Hippocampal formation (tissue), 2 donors: ENCODE data around the gene NTM.
A peak's percentile ranks its signal among the peaks of the same experiment; 100 is the strongest.

ENCODE experiments used
- DNase-seq, 2 donors: peaks; one replicate each; lab custom pipeline; 2025; lab: John Stamatoyannopoulos, UW

Gene NTM

DNA sequence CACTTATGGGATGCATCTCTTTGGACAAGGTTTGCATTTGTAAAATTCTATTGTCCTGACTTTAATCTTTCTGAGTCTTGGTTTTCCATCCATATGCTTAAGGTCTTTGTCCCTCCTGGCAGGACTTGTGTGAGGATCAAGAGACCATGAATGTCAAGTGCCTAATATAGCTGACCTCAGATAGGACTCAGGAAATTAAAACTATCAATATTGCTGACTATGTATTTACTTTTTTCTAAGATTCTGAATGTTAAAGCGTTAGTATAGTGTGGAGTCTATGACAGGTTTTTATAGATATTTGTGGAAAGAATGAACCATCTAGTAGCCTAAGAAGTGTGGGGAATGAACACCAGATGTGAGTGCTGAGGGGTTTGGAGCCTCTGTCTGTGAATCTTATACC is 637.8 kb downstream of the NTM start:
- no peak for DNase-seq

DNA sequence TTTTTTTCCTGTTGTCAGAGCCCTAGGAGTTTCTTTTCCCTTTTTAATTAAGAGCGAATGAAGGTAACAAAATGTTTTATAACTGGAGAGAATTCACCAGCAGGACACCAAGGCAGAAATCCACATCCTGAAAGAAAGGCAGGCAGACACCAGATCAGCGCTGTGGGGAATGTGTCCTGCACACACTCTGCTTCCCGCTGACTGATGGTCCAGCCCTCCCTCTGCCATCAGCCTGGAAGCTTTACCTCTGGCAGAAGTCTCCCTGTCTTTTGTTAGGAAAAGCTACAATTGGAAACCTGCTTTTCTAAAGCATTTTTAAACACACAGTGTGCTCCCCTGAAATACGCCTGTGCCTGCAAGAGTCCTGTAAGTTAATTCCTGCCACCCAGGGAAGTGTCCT is 638.5 kb downstream of the NTM start:
- no peak for DNase-seq

DNA sequence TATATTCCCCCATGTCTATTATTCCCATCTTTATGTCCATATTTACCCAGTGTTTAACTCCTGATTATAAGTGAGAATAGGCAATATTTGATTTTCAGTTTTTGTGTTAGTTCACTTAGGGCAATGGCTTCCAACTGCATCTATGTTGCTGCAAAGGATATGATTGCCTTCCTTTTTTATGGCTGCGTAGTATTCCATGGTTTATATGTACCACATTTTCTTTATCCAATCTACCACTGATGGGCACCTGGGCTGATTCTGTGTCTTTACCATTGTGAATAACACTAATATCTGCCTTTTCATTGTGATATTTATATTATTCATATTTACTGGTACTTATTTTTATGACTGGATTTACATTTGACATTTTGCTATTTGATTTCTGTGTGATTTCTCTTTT is 649.6 kb downstream of the NTM start:
- no peak for DNase-seq

DNA sequence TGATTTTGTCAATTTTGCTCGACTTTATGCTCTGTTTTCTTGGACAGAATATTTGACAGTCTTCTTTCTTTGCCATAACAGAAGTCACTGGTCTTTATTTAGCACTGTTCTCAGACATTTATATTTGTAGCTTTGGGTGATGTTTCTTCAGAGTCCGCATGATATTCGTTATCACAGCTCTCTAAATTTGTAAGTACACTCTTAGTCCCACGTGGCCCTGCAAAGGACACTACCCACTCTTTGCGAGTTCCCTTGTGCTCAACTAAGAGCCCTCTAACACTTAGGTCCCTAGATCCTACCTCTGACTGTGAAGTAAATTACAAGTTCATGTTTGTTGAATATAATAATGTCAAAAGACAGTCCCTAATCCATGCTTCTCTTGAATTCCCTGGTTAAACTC is 651.9 kb downstream of the NTM start:
- DNase-seq: no peak

DNA sequence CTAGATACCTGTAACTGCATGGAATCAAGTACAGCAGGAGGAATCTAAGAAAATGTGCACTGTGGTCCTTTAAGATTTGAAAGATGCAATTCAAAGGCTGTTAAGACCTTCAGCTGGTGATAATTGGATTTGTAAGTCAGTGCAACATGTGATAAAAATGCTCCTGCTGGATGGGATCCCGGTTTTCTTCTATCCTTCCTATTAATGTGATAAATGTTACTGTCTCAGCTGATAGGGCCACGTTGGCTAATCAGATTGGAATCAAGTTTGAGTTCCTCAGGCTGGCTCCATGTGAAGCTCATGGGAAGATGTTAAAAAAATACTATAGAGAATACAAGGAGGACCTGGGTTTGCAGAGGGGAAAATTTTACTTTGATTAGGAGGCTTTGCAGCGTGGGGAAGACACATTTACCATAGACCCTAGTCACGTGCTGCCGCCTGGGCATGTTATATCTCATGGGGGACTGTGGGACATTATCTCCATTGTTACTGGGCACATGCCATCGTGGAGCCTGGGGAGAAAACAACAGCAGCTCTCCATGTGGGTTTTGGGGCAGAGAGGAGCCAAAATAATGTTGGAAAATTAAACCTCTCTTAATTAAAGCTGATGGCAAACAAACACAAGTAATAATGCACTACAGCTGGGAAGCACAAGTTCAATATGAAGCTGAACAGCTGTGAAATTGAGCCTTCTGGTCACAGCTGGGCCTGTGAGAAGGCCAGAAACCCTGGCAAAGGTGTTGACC is 652.5 kb downstream of the NTM start:
- DNase-seq: no peak

DNA sequence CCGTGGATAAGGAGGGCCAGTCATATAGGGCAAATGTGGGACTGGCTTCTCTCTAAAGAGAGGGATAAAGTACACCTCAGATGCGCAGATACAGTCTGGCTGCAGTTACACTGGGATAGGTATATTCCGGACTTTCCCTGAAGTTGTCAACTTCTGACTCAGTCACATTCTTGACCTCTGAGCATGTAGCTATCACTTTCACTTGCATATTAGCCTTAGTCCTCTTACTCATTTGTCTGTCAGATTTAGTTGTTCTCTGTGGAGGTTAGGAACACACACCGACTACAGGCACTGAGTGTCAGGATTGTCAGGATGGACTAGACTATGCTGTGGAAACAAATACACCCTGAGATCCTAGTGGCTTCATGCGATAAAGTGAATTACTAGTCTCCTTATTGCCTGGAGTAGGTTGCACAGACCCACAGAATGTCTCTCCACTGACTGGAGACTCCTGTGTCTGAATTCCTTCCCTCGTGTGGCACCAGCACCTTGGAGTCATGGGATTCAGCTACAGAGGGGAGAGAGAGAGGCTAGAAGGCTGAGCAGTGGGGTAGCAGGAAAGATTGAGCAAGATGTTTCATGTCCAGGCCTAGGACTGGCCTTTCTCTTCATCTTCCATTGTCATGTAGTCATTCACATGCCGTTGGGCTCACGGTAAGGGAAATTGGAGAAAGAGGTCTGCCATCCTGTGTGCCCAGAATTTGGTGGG is 654.3 kb downstream of the NTM start:
- DNase-seq: no peak

DNA sequence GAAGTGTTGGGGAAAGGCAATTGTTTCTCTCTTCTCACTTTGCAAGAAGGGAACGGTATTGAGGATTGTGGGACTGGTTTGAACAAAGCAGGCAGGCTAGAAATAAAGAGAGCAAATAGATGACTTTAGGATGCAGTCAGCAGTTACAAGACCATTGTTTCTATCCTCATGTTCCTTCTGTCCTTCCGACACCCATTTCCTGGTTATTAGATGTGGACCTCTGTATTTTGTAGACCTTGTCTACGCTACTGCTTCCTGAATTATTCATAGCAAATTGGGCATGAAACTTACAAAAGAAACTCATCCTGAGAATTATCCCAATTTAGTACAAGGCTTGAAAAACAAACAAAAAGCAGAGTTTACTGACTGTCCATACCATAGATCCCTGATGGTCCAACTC is 656.3 kb downstream of the NTM start:
- DNase-seq: no peak

DNA sequence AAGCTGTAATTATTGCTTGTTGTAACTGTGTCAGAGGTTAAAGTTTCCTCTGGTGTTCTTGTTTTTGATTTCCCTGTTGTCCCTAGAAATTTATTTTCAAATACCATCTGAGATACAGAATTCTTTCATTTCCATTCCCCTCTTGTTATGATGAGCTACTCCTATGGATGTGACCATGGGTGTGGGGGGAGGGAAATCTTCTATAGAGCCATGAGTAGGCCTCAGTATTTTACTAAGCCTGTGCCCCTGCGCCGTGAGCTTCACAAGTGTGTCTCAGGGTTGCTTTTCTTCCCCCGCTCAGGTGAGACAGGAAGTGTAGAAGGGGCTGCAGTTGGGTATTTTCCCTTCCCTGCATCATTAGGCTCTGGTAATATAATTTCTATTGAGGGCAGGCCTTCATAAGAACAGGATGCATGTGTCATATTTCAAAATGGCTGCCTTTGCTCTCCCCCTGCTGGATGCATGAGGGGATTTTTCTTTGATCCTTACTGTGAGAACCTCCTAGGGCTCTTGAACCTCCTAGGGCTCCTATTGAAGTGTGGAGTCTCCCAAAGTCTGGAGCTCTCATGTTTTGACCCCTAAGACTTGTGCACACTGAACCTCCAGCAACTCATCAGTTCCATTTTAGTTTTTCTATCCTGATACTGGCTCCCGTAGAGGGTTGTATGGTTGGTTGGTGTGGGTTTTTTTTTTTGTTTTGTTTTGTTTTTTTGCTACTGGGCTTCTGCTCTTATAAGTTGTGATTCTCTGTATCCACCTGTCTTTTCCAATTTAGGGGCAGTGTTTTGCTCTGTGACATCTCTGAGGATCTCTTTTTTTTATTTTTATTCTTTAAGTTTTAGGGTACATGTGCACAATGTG is 658.2 kb downstream of the NTM start:
- no peak for DNase-seq

DNA sequence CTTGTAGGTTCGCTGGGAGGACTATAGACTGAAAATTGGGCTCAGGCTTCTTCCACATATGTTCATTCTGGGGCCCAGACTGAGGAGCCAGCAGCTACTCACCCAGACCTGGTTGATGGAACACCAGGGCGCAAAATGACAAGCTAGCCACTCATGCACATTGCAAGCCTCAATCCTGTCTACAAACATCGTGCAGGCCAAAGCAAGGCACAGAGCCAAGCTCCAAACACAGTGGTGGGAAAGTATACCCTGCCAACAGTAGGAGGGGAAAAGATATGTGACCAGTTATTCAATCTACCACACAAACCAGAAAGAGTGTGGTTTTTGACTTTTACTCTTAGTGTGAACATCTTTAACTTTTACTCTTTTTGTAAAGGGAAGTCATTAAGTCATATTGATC is 660.5 kb downstream of the NTM start:
- DNase-seq: no peak

DNA sequence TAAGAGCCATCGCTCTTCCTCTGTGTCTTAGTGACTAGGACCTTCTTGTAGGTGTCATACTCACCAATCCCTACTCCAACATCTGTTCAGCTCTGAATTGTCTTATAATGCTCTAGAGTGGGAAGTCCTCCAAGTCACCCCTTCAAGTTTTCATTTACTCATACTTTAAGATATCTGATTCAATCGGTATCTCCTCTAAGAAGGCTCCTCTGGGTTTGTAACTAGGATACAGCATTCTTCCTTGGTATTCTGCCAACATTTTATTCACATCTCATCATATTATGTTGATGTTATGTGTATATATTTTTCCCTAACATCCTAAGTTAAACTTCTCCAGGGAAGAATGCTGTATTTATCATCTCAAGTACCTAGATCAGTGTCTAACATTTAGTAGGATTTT is 662.1 kb downstream of the NTM start:
- DNase-seq: no peak

DNA sequence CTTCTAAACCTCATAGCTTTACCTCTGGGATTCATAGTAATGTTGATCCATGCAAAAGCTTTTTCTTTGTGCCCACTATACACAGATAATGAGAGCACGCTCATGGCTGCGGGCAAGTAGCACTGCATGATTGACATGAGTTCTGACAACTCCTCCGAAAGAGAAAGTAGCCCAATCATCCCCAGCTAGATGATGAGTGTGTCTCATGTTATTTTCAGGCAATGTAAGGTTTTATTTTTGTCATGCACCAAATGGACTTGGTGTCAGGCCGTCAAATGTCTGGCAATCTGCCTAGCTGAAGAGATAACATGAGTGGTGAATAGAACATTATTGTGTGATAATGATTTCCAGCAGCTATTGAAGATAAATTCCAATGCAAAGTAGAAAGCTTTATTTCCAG is 662.6 kb downstream of the NTM start:
- no peak for DNase-seq

DNA sequence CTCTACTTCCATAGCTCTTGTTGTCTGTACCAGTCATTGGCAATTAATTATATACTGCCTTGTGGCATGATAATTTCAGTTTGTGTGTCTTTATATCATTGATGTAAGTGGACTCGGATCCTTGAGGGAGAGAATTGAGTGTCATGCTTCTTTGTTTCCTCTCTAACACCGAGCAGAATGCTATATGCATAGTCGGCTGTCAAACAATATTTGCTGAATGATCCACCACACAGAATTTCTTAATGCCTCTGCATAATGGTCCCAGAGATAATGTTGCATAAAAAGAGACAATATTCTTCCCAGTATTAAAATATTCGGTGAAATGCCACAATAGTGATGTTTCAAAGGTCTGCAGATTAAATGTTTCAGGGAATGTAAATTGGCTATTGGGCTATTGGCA is 664.8 kb downstream of the NTM start:
- no peak for DNase-seq

DNA sequence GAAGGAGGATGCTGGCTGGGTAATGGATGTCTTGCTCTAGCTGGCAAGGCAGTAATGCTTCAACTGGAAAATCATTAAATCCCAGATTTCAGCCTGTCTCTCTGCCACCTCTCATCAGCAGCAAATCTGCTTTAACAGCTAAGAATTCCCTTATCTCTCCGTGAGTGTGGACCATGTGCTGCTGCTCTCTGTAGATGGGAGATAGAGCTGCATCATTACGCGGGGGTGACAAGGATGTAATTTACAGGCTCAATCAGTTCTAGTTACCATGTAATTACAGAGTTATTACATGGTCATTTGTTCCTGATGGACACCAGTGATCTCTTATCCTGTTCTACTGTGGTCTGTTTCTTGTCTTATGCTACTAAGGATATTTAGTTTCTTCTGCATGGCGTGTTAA is 665.4 kb downstream of the NTM start:
- no peak for DNase-seq

DNA sequence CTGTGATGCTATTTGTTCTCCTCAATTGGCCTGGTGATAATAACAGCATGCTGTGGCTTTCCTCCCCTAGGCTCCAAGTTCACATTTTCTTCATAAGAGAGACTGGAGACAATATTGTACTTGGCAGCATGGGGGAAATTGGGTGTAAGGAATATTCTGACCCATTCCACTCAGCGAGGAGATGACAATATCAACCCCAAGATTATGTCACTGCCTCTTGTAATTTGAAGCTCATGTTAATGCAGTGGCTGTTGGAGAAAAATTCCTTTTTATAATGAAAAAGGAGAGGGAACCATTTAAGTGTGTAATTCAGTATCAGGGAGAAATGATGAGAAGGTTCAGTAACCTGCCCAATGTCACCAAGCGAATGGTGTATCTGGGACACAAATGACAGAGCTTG is 665.8 kb downstream of the NTM start:
- DNase-seq: no peak

DNA sequence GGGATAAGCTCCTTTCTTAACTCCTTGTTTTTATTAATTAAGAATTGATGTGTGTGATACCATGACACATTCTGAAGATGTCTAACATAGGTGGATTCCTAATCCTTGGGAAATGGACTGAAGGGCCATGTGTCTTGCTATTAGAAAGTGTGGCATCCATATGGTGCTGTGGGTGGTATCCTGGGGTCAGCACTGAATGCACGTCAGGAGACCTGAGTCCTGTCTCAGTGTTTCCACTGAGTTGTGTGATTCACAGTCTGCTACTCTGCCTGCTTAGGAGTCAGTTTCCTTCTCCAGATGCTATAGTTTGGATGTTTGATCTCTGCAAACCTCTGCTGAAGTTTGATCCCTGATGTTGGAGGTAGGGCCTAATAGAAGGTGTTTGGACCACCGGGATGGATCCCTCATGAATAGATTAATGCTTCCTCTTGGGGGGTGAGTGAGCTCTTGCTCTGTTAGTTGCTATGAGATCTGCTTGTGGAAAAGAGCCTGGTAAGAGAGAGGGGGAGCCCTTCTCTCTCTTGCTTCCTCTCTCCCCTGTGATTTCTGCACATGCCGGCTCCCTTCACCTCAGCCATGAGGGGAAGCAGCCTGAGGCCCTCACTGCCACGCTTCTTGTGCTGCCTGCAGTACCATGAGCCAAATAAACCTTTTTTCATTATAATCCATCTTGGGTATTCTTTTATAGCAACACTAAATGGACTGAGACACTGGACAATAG is 666.5 kb downstream of the NTM start:
- DNase-seq: no peak

DNA sequence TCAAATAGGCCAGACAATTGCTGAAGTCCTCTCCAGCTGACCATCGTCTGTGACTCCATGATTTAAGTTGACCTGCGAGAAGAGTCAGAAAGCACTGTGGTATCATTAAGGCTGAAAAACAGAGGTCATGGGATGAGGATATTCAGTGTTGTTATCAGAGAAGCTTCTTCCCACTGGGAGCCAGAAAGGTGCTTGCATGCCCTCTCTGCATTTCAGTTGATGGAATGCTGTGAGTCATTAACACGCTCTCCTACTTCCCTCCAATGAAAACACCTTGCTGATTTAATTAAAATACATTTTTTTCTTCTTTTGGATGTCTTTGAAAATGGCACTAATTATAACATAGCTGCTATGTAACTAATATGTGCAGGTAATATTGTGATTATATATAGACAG is 667.0 kb downstream of the NTM start:
- no peak for DNase-seq

DNA sequence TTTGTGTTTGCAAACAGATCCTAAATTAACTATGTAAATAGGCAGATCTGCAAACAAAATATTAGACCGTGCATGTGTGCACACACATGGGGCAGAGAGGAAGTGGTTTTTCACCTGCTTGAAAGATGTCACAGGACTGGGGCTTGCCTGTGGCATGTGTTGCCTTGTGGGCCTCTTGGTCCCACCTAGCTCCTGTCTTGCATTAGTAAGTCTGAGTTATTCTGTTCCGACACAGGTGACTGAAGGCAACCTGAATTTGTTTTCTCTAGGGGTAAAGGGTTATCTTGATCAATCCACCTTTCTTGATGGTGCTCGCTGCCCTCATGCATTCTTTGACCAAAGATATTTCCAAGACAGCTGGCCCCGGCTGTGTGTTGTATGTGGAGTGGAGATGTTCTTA is 667.5 kb downstream of the NTM start:
- DNase-seq: no peak

DNA sequence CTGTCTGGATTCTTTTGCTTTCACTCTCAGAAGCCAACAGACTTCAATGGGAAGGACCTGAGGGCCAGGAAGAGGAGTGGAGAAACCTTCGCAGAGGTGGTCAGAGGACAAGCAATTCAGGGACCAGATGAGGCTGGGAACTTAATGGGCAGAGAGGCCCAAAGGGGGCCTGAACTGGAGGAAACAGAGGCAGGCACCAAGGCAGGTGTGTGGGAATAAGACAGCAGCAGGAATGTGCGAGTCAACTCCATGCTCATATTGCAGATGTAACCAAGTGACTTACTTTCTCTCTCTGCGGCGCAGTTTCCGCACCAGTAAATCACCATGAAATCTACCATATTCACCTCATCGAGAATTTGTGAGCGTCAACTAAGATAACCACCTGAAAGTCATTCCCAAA is 669.1 kb downstream of the NTM start:
- DNase-seq: no peak

DNA sequence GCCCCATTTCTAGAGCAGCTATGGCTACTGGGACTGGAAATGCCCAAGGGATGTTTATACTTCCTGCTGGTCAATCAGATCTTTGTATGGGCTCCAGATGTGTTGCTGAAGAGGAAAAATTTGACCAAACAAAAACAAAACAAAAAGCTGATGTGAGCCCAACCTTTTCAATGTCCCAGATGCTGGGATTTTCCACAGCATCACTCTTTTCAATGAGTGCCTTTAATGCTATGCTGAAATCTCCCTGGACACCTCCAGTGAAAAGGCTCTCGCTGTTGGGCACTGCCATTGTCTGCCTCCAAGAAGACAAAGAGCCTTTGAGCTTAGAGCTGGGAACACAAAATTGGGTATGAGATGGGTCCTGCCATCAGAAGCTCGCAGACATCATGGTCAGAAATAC is 671.9 kb downstream of the NTM start:
- DNase-seq: peak in 1 of 2 donors; percentile 64

DNA sequence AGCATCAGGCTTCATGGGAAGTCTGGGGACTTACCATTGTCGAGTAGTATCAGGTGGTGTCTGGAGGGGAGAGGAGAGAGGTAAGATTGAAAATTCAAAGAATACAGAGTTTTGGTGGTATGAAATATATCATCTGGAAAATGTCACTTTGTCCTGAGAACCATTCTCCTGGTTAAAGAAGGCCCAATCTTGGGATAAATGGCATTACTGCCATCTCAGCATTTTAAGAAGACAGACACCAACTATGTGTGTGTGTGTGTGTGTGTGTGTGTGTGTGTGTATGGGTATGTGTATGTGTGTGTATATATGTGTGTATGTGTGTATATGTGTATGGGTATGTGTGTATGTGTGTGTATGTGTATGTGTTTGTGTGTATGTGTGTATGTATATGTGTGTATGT is 673.3 kb downstream of the NTM start:
- DNase-seq: no peak

DNA sequence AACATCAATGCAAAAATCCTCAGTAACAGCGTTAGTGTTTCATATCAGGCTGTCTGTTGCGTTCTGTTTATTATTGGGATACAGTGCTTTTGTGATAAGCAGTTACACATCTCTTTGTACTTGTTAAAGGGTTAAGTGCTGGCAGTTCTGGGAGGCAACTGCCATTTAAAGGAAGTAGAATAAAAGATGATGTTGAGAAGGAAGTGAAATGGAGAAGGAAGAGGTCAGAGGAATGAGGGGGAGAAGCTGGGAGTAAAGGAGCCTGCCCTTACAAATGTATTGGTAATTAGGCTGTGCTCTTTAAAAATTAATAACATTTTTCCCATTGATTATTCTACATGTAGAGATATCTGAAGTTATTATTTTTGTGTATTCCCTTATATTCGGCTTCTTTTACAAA is 674.7 kb downstream of the NTM start:
- no peak for DNase-seq

DNA sequence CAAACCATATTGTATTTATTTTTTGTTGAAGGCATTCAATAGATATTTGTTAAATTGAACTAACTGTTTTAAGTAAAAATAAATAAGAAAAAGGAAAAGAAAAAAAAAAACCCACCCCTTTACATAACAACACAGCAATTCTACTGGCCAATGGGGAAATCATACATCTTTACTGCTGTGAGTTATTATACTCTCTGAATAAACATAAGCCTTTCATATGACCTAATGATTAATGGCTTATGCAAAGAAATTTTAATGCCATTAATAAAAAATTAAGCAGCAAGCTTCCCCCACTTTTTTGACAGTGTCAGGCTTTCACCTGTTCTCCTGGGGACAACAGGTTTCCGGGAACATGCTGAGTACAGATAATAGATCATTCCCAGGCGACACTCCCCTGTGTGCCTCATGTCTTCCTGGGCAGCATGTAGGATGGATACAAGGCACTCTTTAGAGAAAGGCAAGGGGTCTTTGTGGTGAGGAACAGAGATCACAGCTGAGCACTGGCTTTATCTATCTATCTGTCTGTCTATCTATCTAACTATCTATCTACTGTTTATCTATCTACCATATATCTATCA is 676.0 kb downstream of the NTM start:
- no peak for DNase-seq
